OCI-LY7 (cell line): ENCODE results near the gene MMP24OS.

Experiments
- CTCF ChIP-seq: fragments of 200-600 bp; sonication (generic); conservative IDR thresholded peaks from 2 replicates; pipeline ENCODE4 v1.5.1; 2014; ENCODE audit warnings: mild to moderate bottlenecking, antibody characterized with exemption, low read length, moderate library complexity, mixed read lengths
- EZH2phosphoT487 ChIP-seq: fragments of 200-600 bp; sonication (generic); IDR thresholded peaks from 2 replicates; pipeline ENCODE4 v1.6.1; 2018; ENCODE audit warnings: low read depth, borderline replicate concordance, mild to moderate bottlenecking, mixed run types, antibody characterized with exemption, low read length, moderate library complexity, mixed read lengths

GRCh38 chr20:35274172-35275092, 3.5 kb downstream of the MMP24OS start:
- no peak for TF ChIP-seq CTCF
- no peak for TF ChIP-seq EZH2phosphoT487
